M059J (cell line): ENCODE measurements around the gene WDR48. TPM values are rescaled to one million over a fixed set of nuclear protein-coding genes. Genes with fewer than 3 reads are reported as not detected.

Experiments
- DNase-seq: peaks from one replicate; pipeline ENCODE4 v3.0.0-alpha.2; 2012; ENCODE audit warnings: low read depth
- total RNA-seq: library from RNA; depleted of rRNA; stranded (reverse); fragments of >200 nt; shearing (Covaris generic); gene quantifications from 2 replicates; pipeline ENCODE4 v1.2.3, GENCODE V29; 2014

Gene WDR48
- total RNA-seq, 1 experiment from 2014 or later = 20.0 TPM

GRCh38 chr3:39121621-39122020 lies 69.8 kb downstream of the WDR48 start:
- DNase-seq = no peak

GRCh38 chr3:39122813-39123212 lies 71.0 kb downstream of the WDR48 start:
- no peak for DNase-seq

- peak; percentile 38 for DNase-seq
Measured at GRCh38 chr3:39124876-39125840, 73.3 kb downstream of the WDR48 start.

- DNase-seq = peak; percentile 75
Measured at GRCh38 chr3:39125841-39126500, 74.2 kb downstream of the WDR48 start.

- DNase-seq = no peak
Measured at GRCh38 chr3:39126532-39127071, 74.8 kb downstream of the WDR48 start.

GRCh38 chr3:39127269-39127907 lies 75.6 kb downstream of the WDR48 start:
- no peak for DNase-seq

- DNase-seq = no peak
Measured at GRCh38 chr3:39127908-39128304, 76.1 kb downstream of the WDR48 start.

- no peak for DNase-seq
Measured at GRCh38 chr3:39128951-39129350, 77.1 kb downstream of the WDR48 start.

- DNase-seq = no peak
Measured at GRCh38 chr3:39130026-39130425, 78.2 kb downstream of the WDR48 start.

- no peak for DNase-seq
Measured at GRCh38 chr3:39130693-39131265, 79.0 kb downstream of the WDR48 start.

GRCh38 chr3:39132096-39133092 lies 80.6 kb downstream of the WDR48 start:
- DNase-seq = no peak

- DNase-seq = no peak
Measured at GRCh38 chr3:39133093-39133490, 81.3 kb downstream of the WDR48 start.

GRCh38 chr3:39133822-39134221 lies 82.0 kb downstream of the WDR48 start:
- no peak for DNase-seq

GRCh38 chr3:39134305-39134704 lies 82.5 kb downstream of the WDR48 start:
- no peak for DNase-seq

GRCh38 chr3:39135170-39135805 lies 83.5 kb downstream of the WDR48 start:
- no peak for DNase-seq

GRCh38 chr3:39136533-39137434 lies 85.0 kb downstream of the WDR48 start:
- no peak for DNase-seq

- DNase-seq = no peak
Measured at GRCh38 chr3:39137435-39137936, 85.7 kb downstream of the WDR48 start.

GRCh38 chr3:39137991-39138803 lies 86.4 kb downstream of the WDR48 start:
- DNase-seq = no peak
